HG03097 (cell line): ENCODE data around the gene HCFC1R1.

Experiments
- ATAC-seq: cut with Tn5 transposase; IDR thresholded peaks from one replicate; pipeline ENCODE4 v1.9.1; 2021; ENCODE audit not compliant: unreplicated experiment, low FRiP score

HCFC1R1 gene

DNA sequence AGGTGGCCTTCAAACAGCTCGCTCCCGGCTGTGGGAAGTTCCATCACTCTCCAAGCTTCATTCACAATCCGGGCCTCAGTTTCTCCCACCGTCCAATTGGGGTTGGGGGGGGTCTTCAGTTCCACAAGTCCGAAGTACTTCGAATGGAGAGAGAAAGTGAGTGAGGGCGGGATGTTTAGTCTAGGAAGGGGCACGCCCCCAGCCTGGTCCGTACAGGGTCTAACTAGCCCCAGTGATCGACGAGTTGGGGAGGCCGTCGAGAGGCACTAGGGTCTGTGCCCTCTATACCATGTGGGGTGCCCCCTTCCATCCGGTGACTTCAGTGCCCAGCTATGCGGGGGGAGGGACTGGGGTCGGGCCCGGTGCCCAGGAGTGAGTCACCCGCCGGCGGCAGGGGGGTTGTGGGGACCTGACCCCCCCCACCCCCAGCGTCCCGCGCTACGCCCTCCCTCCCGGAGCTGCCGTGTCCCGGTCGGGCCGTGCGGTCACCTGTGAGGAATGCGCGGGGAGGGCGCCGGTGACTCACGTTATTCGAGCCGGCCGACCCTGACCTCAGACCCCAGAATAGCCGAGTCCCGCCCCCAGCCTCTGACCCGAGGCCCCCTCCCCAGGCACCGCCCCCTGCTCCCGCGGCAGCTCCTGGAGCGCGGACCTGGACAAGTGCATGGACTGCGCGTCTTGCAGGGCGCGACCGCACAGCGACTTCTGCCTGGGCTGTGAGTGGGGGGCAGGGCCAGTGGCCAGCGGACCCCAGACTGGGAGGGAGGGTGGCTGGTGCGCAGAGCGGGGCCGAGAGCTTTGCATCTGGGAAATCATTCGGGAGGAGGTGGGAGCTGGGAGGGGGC, 2.9 kb downstream of the HCFC1R1 start:
- no peak for ATAC-seq

DNA sequence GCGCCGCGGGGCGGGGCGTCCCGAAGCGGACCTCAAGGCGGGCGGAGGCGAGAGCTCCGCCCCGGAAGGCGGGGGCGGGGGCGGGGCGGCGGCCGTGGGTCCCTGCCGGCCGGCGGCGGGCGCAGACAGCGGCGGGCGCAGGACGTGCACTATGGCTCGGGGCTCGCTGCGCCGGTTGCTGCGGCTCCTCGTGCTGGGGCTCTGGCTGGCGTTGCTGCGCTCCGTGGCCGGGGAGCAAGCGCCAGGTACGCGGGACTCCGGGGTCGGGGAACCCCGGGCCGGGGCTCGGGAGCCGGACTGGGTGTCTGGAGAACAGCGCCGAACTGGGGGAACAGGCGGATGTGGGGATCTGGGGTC, 3.5 kb downstream of the HCFC1R1 start, which contains the start of gene TNFRSF12A:
Gene TNFRSF12A, plus strand, starts transcription at position 122 of the 357 bp plus-strand sequence. Its CDS starts 30 bp downstream, at position 152.
- ATAC-seq = no peak

DNA sequence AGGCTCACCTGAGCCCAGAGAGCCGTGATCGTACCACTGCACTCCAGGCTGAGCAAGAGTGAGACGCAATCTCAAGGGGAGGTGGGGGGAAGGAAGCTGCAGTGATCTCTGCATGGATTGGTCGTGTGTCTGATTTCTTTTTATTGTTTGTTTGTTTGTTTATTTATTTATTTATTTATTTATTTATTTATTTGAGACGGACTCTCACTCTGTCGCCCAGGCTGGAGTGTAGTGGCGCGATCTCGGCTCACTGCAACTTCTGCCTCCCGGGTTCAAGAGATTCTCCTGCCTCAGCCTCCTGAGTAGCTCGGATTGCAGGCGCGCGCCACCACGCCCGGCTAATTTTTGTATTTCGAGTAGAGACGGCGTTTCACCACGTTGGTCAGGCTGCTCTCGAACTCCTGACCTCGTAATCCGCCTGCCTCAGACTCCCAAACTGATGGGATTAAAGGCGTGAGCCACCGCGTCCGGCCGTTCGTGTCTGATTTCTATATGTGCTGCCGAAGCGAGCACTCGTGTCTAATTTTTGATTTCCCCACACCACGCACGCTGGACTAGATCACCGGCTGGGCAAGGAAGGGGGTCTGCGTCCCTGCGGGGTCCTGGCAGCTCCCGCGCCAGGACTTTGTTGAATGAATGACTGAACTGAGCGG, 4.0 kb downstream of the HCFC1R1 start:
- no peak for ATAC-seq

DNA sequence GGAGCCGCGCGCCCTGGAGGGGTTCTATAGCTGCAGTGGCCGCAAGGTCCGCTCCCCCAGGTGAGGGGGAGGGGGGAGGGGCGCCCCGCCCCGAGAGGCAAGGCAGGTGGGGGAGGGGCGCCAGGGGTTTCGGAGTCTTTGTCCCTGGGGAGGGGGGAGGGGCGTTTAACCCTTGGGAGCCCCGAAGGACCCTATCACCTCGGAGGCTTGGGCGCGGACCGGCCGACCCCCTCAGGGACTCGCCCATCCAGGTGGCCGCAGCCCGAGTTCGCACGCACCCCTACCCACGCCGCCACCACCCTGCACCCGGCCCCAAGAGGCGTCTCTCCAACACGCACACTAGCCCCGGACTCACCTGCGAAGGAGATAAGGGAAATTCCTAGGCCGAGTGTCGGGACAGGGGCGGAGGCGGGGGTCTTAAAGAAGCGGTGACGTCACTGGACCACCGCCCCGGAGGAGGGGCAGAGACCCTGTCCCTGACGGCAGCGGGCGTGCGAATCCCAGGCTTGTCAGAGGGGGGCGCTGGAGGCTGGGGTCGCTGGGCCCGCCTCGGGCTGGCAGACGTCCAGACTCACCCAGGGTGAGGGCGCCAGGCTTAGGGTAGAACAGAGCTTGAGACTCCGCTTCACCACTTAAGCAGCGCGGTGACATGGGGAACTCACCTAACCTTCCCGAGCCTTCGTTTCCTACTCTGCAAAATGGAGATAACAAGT, 5.8 kb downstream of the HCFC1R1 start, which contains the start of gene CLDN6:
Gene CLDN6, minus strand, starts transcription at position 390 of the 713 bp plus-strand sequence. CDS start 2,162 bp downstream, outside the sequence.
- no peak for ATAC-seq

DNA sequence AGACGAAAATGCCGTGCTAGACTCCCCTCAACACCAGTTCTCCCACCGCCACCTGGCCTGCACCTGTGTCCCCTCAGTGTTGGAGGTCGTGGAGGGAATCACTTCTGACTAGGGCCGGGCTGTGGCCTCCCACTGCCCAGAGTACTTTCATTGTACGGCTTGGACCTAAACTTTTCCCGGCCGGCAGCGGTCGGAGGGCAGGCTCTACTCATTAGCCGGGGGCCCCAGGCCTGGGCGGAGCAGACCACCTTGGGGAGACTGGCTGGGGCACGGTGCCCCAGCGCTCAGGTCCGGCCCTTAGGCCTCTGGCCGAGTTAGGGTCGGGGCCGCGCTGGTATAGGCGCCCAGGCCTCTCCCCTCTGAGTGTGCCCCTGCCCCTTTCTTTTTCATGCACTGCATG, 6.4 kb downstream of the HCFC1R1 start:
- ATAC-seq = no peak

DNA sequence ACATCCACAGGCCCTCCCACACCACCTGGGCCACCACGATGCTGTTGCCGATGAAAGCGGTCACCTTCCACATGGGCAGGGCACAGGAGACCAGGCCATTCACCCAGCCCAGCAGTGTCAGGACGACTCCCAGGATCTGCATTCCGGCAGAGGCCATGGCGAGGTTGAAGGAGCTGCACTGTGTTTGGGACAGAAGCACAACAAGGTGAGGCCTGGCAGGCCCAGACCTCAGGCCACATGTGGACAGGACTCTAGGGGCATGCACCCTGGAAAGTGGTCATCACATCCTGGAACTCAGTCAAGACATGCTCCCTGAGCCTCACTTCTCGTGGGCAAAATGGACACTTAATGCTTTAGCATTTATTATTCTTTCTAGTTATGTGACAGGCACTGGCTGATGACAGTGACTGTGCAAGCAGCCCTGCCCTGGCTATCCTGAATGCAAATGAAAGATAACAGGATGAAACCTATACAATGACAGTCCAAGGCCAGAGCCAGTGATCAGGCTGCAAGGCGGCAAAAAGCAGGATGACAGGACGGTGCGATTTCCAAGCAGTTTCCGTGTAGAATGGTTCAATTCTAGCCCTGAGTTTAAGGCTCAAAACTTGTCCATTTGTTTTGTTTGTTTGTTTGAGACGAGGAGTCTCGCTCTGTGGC, 7.7 kb downstream of the HCFC1R1 start:
- ATAC-seq = no peak

DNA sequence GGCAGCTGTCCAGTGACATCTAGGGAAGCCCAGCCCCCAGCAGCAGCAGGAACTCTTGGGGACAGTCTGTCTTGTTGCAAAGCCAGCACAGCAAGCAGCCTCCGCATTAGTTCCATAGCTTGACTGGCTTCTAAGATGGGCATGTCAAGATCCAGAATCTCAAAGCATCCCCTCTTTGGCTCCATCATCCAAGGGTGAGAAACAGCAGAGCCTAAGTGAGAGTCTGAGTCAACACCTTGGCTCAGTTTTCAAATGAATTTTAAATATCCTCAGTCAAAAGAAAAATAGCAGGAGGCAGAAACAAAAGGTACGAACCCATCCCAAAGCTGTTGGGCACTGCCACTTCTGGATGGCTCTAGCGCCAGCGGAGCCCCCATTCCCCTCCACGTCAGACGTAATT, 8.8 kb downstream of the HCFC1R1 start:
- no peak for ATAC-seq

DNA sequence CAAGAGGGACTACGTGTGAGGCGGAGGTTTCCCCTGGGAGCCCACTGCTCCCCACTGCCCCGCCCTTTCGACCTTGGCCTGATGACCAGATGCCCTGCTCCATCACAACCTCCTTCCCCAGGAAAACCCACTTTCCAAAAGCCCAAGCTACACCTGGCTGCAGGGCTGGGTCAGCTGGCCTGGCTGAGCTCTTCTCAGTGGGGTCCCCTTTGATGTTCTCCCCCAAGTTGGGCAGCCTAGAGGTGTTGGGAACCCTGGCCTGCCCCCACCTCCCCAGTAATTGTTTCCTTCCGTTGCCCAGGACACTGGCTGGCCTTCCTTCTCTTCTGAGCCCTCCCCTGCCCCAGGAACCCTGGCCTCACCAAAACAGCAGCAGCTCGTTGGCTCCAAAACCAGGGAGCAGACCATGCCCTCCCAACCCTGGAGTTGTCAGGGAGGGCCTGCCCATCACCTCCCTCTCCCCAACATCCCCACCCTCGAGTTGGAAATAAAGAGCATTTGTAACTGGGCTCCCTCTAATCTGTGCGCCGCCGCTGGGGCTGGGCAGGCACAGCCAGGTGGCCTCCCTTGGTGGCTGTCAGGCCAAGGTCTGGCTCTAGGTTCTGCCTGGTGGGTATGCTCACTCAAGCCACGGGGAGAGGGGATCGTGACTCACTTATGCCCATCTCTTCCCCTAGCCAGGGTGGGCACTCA, 9.6 kb downstream of the HCFC1R1 start:
- no peak for ATAC-seq

DNA sequence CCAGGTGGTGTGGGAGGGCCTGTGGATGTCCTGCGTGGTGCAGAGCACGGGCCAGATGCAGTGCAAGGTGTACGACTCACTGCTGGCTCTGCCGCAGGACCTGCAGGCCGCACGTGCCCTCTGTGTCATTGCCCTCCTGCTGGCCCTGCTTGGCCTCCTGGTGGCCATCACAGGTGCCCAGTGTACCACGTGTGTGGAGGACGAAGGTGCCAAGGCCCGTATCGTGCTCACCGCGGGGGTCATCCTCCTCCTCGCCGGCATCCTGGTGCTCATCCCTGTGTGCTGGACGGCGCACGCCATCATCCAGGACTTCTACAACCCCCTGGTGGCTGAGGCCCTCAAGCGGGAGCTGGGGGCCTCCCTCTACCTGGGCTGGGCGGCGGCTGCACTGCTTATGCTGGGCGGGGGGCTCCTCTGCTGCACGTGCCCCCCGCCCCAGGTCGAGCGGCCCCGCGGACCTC, 10.2 kb downstream of the HCFC1R1 start:
- ATAC-seq = no peak

DNA sequence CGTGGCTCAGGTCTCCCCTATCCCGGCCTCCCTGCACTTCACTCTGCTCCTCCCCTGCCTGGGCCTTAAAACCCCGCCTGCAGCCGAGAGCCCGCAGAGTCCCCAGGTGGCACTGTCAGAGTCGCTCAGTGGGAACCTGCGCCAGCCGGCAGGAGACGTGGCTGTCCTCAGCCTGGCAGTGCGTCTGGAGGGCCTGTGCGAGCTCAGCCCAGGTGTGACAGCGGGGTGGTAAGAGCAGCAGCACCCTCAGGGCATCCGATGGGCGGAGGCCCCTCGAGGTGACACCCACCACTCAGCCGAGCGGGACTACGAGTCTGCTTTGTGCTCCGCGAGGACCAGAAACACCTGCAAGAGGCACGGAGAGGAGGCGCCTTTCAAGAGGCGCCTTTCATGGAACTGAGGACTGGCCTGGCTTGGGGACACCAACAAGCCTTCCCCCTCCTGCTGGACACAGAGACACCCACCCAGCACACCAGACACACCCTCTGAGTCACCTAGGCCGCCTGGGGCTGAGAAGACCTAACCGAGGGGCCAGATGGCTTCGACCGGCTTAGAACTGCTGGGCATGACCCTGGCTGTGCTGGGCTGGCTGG, 10.8 kb downstream of the HCFC1R1 start, which contains the start of gene CLDN9:
Gene CLDN9, plus strand, starts transcription at position 96 of the 593 bp plus-strand sequence. Its CDS starts 440 bp downstream, at position 536.
- ATAC-seq = no peak

DNA sequence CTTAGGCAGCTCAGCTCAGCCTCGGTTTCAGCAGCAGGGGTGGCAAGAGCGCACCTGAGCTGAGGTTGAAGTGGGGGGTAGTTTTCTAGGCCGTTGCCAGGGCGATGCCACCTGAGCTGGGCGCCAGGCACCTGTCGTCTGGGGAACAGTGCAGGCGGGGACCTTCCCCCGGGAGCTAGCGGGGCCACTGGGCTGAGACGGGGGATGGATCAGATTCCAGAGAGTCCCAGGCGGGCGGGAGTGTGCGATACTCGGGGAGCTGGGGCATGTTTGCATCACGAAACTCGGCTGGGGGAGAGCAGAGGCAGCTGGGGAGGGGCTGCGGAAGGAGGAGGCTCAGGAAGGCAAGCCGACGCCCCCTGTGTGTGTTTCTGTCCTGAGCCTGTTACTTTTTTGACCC, 11.5 kb downstream of the HCFC1R1 start:
- no peak for ATAC-seq

DNA sequence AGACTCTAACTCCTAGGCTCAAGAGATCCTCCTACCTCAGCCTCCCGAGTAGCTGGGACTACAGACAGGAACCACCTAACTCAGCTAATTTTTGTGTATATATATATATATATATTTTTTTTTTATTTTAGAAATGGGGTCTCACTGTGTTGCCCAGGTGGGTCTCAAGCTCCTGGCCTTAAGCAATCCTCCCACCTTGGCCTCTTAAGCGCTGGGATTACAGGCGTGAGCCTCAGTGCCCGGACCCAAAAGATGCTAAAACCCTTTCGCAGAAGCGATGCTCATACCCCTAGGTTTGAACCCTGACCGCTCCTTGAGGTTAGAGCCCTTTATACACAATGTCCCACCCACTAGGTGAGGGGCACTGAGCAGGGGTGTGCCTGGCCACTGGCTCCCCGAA, 13.2 kb downstream of the HCFC1R1 start:
- ATAC-seq = no peak

DNA sequence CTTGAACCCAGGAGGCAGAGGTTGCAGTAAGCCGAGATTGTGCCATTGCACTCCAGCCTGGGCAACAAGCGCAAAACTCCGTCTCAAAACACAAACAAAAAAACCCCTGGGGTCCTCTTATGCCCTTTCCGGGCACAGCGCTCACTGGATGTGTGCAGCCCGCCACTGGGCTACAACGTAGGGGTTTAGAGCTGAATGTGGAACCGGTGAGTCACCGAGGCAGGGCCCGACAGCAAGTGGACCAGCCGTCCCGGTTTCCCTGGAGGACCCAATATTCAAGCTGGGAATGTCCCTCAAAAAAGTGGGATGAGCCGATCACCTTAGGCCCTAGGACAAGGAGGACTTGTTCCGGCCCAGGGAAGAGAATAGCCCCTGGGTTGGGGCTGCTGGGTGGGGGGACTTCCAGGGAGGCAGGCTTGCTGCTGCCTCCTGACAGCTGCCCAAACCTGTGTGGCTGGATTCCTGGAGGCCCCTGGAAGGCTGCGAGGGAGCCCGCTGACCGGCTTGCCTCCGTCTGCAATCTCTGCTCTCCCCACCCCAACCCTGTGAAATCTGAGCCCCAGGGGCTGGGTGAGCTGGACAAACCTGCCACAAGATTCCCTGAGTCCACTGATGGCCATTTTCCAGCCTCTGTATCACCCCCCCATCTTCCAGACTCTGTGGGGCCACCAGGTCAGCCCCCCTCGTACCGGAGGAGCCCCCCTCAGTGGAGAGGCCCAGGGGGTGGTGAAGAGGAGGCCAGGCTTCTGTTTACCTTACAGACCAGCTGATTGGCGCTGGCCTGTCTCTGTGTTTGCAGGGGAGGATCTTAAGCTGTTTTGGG, 14.0 kb downstream of the HCFC1R1 start:
- ATAC-seq = no peak

DNA sequence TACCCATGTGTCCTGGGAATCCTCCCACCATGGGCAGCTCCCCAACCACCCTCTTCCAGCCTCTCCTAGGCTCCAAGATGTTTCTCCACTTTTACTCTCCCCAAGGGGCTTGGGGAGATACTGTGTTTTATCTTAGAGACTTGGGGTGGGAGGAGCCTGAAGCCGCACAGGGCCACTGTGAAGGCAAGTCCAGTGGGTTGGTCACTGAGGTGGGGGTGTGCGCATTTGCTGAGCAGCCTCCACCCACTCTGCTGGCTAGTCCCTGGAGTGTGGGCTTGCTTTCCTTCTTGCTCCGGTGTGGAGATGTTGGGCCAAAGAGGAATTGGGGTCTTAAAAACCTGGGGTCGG, 15.1 kb downstream of the HCFC1R1 start:
- no peak for ATAC-seq

DNA sequence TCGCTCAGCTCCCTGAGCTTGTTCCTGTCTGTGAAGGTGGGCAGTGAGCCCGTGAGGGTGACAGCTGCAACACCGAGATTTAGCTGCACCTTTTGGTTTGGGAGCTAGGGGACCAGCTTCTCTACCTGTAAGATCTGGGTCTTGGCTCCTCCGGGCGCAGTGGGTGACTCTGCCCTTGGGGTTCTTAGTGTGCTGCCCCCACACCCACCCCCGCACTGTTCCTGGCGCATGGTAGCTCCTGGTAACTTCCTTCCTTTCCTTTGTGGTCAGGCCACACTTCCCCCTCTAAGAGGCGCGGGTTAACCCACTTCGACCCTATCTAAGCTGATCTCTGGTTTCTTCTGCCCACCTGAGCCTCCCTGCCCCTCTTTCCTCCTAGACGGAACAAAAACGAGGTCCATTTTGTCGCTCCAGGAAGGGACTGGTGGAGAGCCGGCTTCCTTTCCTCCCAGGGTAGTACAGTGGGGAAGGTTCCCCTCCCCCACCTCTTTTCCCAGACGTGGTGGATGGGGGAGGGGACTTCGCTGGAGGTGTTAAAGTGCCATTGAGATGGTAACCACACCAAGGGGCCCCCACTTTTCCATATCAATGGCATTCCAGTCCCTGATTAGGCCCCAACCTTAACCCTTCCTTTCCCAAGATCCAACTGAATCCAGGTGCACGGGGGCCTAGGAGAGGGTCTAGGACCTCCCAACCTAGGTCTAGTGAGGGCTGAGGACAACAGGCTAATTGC, 15.6 kb downstream of the HCFC1R1 start:
- no peak for ATAC-seq

DNA sequence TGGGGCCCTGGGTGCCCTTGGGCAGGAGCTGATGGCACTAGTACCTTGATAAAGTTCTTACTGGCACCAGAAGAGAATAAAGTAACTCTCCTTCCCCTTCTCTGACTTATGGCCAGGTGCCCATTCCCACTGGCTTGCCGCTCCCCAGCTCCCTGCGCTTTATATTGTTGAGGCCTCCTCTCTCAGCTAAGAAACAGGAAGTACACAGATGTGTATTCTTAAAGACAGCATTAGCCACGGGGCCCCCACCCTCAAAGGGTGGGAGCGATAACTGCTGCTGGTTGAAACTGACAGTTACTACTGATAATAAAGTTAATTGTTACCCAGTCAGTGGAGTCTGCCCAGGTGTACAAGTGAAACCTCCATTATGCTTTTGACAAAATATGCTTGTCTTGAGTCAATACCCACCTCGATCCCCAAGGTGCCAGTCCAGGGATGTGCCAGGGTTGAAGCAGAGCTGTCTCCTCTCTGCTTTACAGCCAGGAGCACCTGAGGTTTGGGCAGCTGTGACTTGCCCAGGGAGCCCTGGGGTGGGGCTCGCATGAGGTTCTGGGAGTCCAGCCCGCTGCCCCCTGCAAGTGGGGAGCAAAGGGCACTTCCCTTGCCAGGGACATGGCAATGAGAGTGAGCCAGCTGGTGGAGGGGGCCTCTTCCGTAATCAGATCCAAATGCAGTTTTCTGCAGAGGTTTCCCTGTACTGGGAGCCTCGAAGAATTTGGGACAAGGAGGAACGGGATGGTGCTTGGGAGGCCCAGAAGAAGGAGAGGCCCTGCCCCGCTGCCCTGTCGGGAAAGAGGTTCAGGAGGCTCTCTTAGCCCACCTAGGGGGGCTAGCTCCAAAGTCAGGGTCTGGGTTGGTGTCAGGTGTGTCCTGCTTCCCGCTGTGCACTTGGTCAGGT, 16.4 kb downstream of the HCFC1R1 start:
- ATAC-seq = no peak

DNA sequence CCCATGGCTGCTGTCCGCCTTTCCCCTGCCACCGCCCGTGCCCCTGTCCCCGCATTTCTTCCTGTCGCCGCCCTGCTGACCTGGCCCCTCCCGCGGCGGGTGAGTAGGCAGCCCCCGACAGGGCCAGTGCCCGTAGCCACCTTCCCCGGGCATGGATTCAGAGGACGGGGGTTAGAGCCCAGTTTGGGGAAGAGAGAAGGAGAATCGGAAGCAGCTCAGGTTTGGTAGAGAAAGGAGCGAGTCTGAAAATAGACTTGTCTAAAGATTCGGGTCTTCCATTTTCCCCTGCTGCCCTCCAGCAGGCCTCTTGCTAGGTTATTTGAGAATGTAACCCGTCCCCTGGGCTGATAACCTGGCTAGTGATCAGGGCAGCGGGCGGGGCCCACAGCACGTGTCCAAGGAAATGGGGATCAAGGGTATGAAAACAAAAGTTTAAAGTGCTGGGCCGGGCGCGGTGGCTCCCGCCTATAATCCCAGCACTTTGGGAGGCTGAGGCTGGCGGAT, 18.9 kb downstream of the HCFC1R1 start:
- ATAC-seq = no peak
